ENCODE results near the gene FHIT.

The FHIT gene

GRCh38 chr3:60737633-60738399 lies 513.4 kb downstream of the FHIT start:
- Mint-ChIP-seq H3K4me1 (peaks cover 9% of the 10 kb centered on the region), H3K9me3 (peaks cover 7% of the 10 kb centered on the region), H3K27me3 (ENCODE audit: low read depth, poor library complexity) (peaks cover 3% of the 10 kb centered on the region), H3K4me3 (no peak overlapping the region), H3K27ac (no peak overlapping the region), H3K36me3 (ENCODE audit: low read depth) (no peaks in the 10 kb centered on the region)
- TF ChIP-seq CTCF (IDR thresholded peaks at IDR 0.05) = no peak
- no peak for DNase-seq

- Mint-ChIP-seq H3K27me3 (ENCODE audit: low read depth, poor library complexity) (no peaks in the 10 kb centered on the region), H3K4me1 (no peaks in the 10 kb centered on the region), H3K4me3 (no peak overlapping the region), H3K36me3 (ENCODE audit: low read depth) (no peaks in the 10 kb centered on the region), H3K27ac (no peak overlapping the region), H3K9me3 (peaks cover 11% of the 10 kb centered on the region)
- no peak for TF ChIP-seq CTCF (IDR thresholded peaks at IDR 0.05)
- DNase-seq = no peak
Measured at GRCh38 chr3:60730371-60730770, 520.9 kb downstream of the FHIT start.

GRCh38 chr3:60729056-60729455 lies 522.2 kb downstream of the FHIT start:
- Mint-ChIP-seq H3K4me1 (no peaks in the 10 kb centered on the region), H3K27ac (no peak overlapping the region), H3K4me3 (no peak overlapping the region), H3K36me3 (ENCODE audit: low read depth) (no peaks in the 10 kb centered on the region), H3K9me3 (peaks cover 11% of the 10 kb centered on the region), H3K27me3 (ENCODE audit: low read depth, poor library complexity) (no peaks in the 10 kb centered on the region)
- DNase-seq = no peak
- TF ChIP-seq CTCF (IDR thresholded peaks at IDR 0.05) = no peak

GRCh38 chr3:60728006-60728405 lies 523.2 kb downstream of the FHIT start:
- H3K4me3 Mint-ChIP-seq = no peak overlapping the region
- no peak for TF ChIP-seq CTCF (IDR thresholded peaks at IDR 0.05)
- no peaks in the 10 kb centered on the region for H3K27me3 Mint-ChIP-seq (ENCODE audit: low read depth, poor library complexity)
- no peaks in the 10 kb centered on the region for H3K4me1 Mint-ChIP-seq
- peaks cover 6% of the 10 kb centered on the region for H3K9me3 Mint-ChIP-seq
- H3K27ac Mint-ChIP-seq = no peak overlapping the region
- no peaks in the 10 kb centered on the region for H3K36me3 Mint-ChIP-seq (ENCODE audit: low read depth)
- DNase-seq = no peak

DNA sequence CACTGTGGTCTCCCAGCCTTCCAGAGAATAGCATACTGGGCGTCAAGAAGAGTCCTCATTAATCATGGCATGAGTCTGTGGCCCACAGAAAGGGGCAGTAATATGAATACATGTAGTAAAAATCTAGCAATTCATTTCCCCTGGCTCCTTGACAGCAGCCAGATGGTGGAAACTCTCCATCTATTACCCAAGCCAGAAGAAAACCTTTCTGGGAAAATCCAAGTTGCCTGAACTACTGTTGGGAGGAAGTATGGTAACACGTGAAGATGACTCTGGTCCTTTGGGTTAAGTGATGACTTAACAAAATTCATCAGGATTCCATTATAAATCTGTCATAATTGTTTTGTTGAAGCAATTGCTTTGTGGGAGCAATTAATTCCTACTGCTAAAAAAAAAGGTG lies 530.5 kb downstream of the FHIT start:
- Mint-ChIP-seq H3K27ac (no peak overlapping the region), H3K9me3 (no peaks in the 10 kb centered on the region), H3K36me3 (ENCODE audit: low read depth) (no peaks in the 10 kb centered on the region), H3K27me3 (ENCODE audit: low read depth, poor library complexity) (no peaks in the 10 kb centered on the region), H3K4me1 (no peaks in the 10 kb centered on the region), H3K4me3 (no peak overlapping the region)
- no peak for TF ChIP-seq CTCF (IDR thresholded peaks at IDR 0.05)
- no peak for DNase-seq

DNA sequence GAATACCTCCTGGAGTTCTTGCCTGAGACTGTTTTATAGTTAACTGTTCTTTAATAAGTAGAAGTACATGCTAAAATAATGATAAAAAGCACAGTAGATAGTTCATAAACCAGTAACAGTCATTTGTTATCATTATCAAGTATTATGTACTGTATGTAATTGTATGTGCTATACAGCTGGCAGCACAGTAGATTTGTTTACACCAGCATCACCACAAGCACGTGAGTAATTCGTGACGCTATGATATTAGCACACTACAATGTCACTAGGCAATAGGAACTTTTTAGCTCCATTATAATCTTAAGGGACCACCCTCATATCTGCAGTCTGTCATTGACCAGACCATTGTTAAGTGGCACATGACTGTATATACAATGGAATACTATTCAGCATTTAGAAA lies 534.7 kb downstream of the FHIT start:
- TF ChIP-seq CTCF (IDR thresholded peaks at IDR 0.05) = no peak
- Mint-ChIP-seq H3K4me1 (no peaks in the 10 kb centered on the region), H3K27ac (no peak overlapping the region), H3K9me3 (peaks cover 9% of the 10 kb centered on the region), H3K27me3 (ENCODE audit: low read depth, poor library complexity) (no peaks in the 10 kb centered on the region), H3K4me3 (no peak overlapping the region), H3K36me3 (ENCODE audit: low read depth) (peaks cover 3% of the 10 kb centered on the region)
- DNase-seq = no peak
